22Rv1 (cell line): ENCODE measurements around the gene UBE2QL1.

Experiments
- CTCF ChIP-seq: fragments of 450-650 bp; IDR thresholded peaks from 2 replicates; pipeline ENCODE4 v1.5.1; 2017; ENCODE audit warnings: mild to moderate bottlenecking
- ZFX ChIP-seq: fragments of 450-650 bp; IDR thresholded peaks from 2 replicates; pipeline ENCODE4 v1.6.1; 2017; ENCODE audit warnings: antibody characterized with exemption, borderline replicate concordance

- TF ChIP-seq CTCF (no peak), ZFX (no peak)
These were observed 37.5 kb upstream of the UBE2QL1 start for GRCh38 chr5:6411141-6411540.
